Small intestine (tissue), 16 donors: Measurements from ENCODE around the gene RAC2. TPM values are rescaled to one million over a fixed set of nuclear protein-coding genes. Genes with fewer than 3 reads are reported as not detected.

Experiments used
- DNase-seq, 2 donors: peaks; one replicate each; pipeline versions ENCODE4 v3.0.0 to v3.0.0-alpha.2; 2013
- FAIRE-seq: peaks from 2 replicates; lab custom pipeline; 2012; peaks lifted over from hg19 to GRCh38; lab: Jason Lieb, UNC
- H3K27ac ChIP-seq, 3 donors: one replicate each; pipeline ENCODE4 v1.5.1; 2013; ENCODE audit warnings: low read length in 2 of 3, mild to moderate bottlenecking in 2 of 3, control low read depth in 1 of 3, inconsistent platforms in 1 of 3, low read depth in 1 of 3, moderate library complexity in 1 of 3
- H3K27me3 ChIP-seq, 3 donors: one replicate each; pipeline ENCODE4 v1.6.1; 2013; ENCODE audit warnings: low read length in 3 of 3, inconsistent platforms in 1 of 3; ENCODE audit not compliant: control insufficient read depth in 3 of 3, insufficient read depth in 3 of 3
- H3K36me3 ChIP-seq, 3 donors: one replicate each; pipeline ENCODE4 v1.6.1; 2013; ENCODE audit warnings: low read length in 3 of 3, inconsistent platforms in 1 of 3, low read depth in 1 of 3, mild to moderate bottlenecking in 1 of 3, moderate library complexity in 1 of 3; ENCODE audit not compliant: control insufficient read depth in 3 of 3, insufficient read depth in 2 of 3
- H3K4me1 ChIP-seq, 3 donors: one replicate each; pipeline ENCODE4 v1.6.1; 2013; ENCODE audit warnings: low read length in 2 of 3, inconsistent platforms in 1 of 3, low read depth in 1 of 3, mild to moderate bottlenecking in 1 of 3, moderate library complexity in 1 of 3; ENCODE audit not compliant: control insufficient read depth in 3 of 3, insufficient read depth in 2 of 3
- H3K4me3 ChIP-seq, 3 donors: one replicate each; pipeline ENCODE4 v1.5.1; 2013; ENCODE audit warnings: low read length in 3 of 3, control low read depth in 1 of 3, inconsistent platforms in 1 of 3, low read depth in 1 of 3, mild to moderate bottlenecking in 1 of 3, moderate library complexity in 1 of 3
- H3K9me3 ChIP-seq, 2 donors: one replicate each; pipeline ENCODE4 v1.6.1; 2013; ENCODE audit warnings: low read depth in 1 of 2, low read length in 1 of 2; ENCODE audit not compliant: control insufficient read depth in 2 of 2, insufficient read depth in 1 of 2
- WGBS, 3 donors: extraction: QIAGEN DNeasy Blood & Tissue Kit; methylation state at CpG; one replicate each; pipeline ENCODE4 v1.1.7; 2013; 5-methylcytosine and 5-hydroxymethylcytosine counted together
- long read RNA-seq, 10 donors: transcript quantifications; one replicate each; lab custom pipeline, GENCODE V29; 2026
- polyA plus RNA-seq, 4 donors: library from polyadenylated mRNA; stranded (reverse) in 3 of 4; unstranded in 1 of 4; fragments of 200-250 nt in 3 of 4; fragments of 120-200 nt in 1 of 4; gene quantifications; one replicate each; pipeline versions ENCODE4 v1.2.1 to v1.2.3, GENCODE V29; 2013
- donor health status: healthy with polysubstance abuse.
- donor health status: control.
- donor health status: control.
- donor health status: Bipolar disorder and iron deficiency.
- donor health status: healthy.

Gene RAC2
- polyA plus RNA-seq = 10 to 100 TPM; 12.1 to 41.1 (median 24.8) TPM
- long read RNA-seq, donor 1, transcript RAC2-201 (7 exons, 1,482 nt) = major isoform, 18 of 19 reads
- long read RNA-seq, donor 1, partial matches to known transcripts = 0 of 19 reads
- long read RNA-seq, donor 1, other reads (novel, unspliced or antisense) = 0 of 19 reads
- long read RNA-seq, donor 2, partial matches to known transcripts = 0 of 2 reads
- long read RNA-seq, donor 2, other reads (novel, unspliced or antisense) = 0 of 2 reads
- long read RNA-seq, donor 3, transcript RAC2-201 (7 exons, 1,482 nt) = major isoform, 8 of 9 reads
- long read RNA-seq, donor 3, partial matches to known transcripts = 0 of 9 reads
- long read RNA-seq, donor 3, other reads (novel, unspliced or antisense) = 0 of 9 reads
- long read RNA-seq, donor 4 = 0 reads
- long read RNA-seq, donor 5, partial matches to known transcripts = 0 of 4 reads
- long read RNA-seq, donor 5, other reads (novel, unspliced or antisense) = 0 of 4 reads
- long read RNA-seq, donor 6, partial matches to known transcripts = 0 of 4 reads
- long read RNA-seq, donor 6, other reads (novel, unspliced or antisense) = 0 of 4 reads
- long read RNA-seq, donor 7, partial matches to known transcripts = 0 of 2 reads
- long read RNA-seq, donor 7, other reads (novel, unspliced or antisense) = 0 of 2 reads
- long read RNA-seq, donor 8 = 0 reads
- long read RNA-seq, donor 9, partial matches to known transcripts = 0 of 4 reads
- long read RNA-seq, donor 9, other reads (novel, unspliced or antisense) = 0 of 4 reads
- long read RNA-seq, donor 10, transcript RAC2-201 (7 exons, 1,482 nt) = major isoform, 5 of 5 reads
- long read RNA-seq, donor 10, partial matches to known transcripts = 0 of 5 reads
- long read RNA-seq, donor 10, other reads (novel, unspliced or antisense) = 0 of 5 reads

GRCh38 chr22:37244114-37244921 lies at the start of gene RAC2:
RAC2 (minus strand) TSS chr22:37244269; CDS start chr22:37244148, 121 bp downstream.
- H3K9me3 ChIP-seq = no peaks in the 10 kb centered on the region
- DNase-seq (peak; percentile 70 to 78), FAIRE-seq (no peak)
- H3K27ac ChIP-seq = peak within 1 kb of the TSS; percentile 23 to 73 (median 59)
- 8 to 10% (median 9%) methylated on average over 23 of the region's 23 CpGs for WGBS, 3 donors
- peaks cover 0 to 5% (median 4%) of the 10 kb centered on the region in 3 donors for H3K4me1 ChIP-seq
- peaks cover 0 to 14% (median 0%) of the 10 kb centered on the region in 3 donors for H3K36me3 ChIP-seq
- H3K27me3 ChIP-seq = no peaks in the 10 kb centered on the region
- H3K4me3 ChIP-seq = peak within 1 kb of the TSS; percentile 42 to 60 (median 55)

DNA sequence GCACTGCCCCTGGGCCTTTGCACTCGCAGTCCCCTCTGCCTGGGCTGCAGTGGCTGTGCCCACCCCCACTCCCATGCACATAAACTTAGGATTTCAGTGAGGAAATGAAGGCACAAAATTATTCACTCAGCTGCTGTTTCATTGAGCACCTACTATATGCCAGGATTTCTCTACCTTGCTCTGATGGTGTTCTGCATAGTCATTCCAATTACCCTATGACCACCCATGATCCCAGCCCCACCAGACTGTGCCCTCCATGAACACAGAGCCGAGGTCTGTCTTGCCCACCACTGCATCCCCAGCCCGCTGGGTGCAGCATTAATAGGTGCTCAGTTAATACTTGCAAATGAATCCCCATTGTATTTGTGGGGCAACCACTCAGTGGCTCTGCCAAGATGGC lies 49.1 kb upstream of the RAC2 start:
- no peak for DNase-seq
- Histone ChIP-seq H3K4me1 (no peaks in the 10 kb centered on the region), H3K27me3 (no peaks in the 10 kb centered on the region), H3K4me3 (no peak overlapping the region), H3K36me3 (no peaks in the 10 kb centered on the region), H3K27ac (no peak overlapping the region), H3K9me3 (peaks cover 0 to 5% of the 10 kb centered on the region in 2 donors)
- WGBS, 3 donors = 71 to 92% (median 84%) methylated on average over 3 of the region's 3 CpGs
- no peak for FAIRE-seq

DNA sequence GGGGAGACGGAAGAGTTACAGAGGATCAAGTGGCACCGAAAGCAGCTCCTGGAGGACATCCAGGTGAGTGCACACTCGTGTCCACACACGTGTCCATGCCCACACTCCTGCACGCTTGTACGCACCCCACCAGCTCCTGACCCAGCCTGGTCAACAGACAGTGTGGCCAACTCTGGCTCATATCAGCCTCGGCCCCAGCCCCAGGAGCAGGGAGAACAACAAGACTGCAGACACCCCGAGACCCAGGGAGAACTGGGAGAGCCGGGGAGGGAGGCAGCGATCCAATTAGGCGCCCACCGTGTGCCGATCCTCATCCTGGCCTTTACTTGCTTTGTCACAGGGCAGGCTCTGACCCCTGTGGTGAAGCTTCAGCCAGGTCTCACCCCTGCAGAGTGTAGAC lies 48.6 kb upstream of the RAC2 start:
- Histone ChIP-seq H3K27ac (no peak overlapping the region), H3K4me1 (no peaks in the 10 kb centered on the region), H3K9me3 (peaks cover 0 to 5% of the 10 kb centered on the region in 2 donors), H3K4me3 (no peak overlapping the region), H3K36me3 (no peaks in the 10 kb centered on the region), H3K27me3 (peaks cover 0 to under 1% (median 0%) of the 10 kb centered on the region in 3 donors)
- DNase-seq (no peak), FAIRE-seq (no peak)
- 71 to 83% (median 77%) methylated on average over 12 to 13 of the region's 13 CpGs for WGBS, 3 donors

DNA sequence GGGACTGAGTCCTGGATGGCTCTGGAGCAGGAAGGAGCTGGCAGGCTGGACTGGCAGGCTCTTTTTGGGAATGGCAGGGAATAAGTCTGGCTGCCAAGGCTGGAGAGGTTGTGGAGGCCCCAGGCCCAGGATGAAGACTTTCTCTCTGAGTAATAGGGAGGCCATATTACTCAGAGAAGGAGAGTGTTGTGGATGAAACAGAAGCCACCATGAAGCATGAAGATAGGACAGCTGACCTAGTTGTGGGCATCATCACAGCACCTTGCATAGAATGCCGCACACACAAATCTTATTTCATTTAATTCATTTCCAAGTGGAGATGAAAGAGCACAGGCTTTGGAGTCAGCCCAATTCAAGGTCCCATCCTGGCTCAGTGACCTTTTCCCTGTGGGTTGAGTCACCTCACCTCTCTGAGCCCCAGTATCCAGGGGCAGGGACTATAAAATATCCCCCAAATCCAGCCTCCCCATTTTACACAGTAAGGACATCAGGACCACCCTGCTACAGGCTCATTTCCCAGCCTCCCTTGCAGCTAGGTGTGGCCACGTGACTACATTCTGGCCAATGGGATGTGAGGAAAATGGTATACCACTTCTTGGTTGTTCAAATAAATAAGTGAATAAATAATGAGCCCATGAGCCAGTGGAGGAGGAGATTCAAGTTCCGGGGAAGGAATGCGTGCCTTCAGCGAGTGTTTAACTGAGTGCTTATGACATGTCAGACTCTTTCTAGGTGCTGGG lies 47.7 kb upstream of the RAC2 start:
- FAIRE-seq = no peak

DNA sequence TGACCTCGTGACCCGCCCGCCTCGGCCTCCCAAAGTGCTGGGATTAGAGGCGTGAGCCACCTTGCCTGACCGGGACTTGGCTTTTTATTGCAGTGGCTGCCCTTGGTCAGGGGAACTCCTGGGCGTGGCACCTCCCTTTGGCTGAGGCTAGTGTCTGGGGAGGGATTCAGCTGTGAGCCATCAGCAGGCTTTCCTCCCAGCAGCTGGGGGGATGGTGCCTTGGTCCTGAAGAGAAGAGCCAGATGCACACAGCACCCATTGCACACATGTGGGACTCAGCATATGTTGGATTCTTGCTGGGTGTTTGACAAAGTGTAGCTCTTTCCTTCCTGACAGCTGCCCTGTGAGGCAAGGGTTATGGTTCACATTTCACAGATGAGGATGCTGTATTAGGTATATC lies 46.7 kb upstream of the RAC2 start:
- H3K9me3 ChIP-seq = peaks cover 0 to 5% of the 10 kb centered on the region in 2 donors
- WGBS, 3 donors = 35 to 54% (median 49%) methylated on average over 7 of the region's 7 CpGs
- no peak for FAIRE-seq
- no peaks in the 10 kb centered on the region for H3K36me3 ChIP-seq
- H3K27ac ChIP-seq = no peak overlapping the region
- DNase-seq = no peak
- H3K4me3 ChIP-seq = no peak overlapping the region
- no peaks in the 10 kb centered on the region for H3K4me1 ChIP-seq
- peaks cover 0 to 6% (median 0%) of the 10 kb centered on the region in 3 donors for H3K27me3 ChIP-seq

More for the DNA sequence above, 47.7 kb upstream of the RAC2 start:
- no peak for DNase-seq
- H3K4me3 ChIP-seq = no peak overlapping the region
- H3K4me1 ChIP-seq = no peaks in the 10 kb centered on the region
- 88 to 94% (median 94%) methylated on average over 5 of the region's 5 CpGs for WGBS, 3 donors
- H3K36me3 ChIP-seq = no peaks in the 10 kb centered on the region
- H3K27me3 ChIP-seq = peaks cover 0 to 6% (median 0%) of the 10 kb centered on the region in 3 donors
- H3K9me3 ChIP-seq = peaks cover 0 to 5% of the 10 kb centered on the region in 2 donors
- no peak overlapping the region for H3K27ac ChIP-seq

DNA sequence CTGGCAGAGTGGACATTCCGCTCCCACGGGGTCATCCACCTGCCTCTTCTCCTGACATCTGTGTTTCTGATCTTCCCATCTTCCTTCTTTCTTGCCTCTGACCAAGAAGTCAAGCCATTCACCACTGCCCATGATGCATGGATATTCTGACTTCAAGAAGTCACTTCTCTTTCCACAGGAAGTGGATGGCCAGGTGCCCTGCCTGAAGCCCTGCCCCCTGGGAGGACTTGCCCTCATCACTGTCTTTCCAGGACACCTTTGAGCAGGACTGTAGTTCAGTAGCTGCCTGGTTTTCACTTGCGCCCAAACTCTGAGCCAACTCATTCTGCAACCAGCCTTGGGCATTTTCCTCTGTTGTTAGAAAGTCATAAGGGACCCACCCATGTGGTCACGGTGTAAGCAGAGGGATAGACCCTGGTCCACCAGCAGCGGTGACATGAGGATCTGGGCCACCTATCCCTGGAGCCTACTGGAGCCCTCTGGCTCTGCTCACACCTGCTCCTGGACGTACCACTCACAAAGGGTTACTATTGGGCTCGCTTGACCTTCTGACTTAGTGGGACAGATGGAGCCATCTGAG lies 45.2 kb upstream of the RAC2 start:
- FAIRE-seq (no peak), DNase-seq (no peak)
- Histone ChIP-seq H3K27ac (no peak overlapping the region), H3K4me1 (no peaks in the 10 kb centered on the region), H3K9me3 (peaks cover 0 to 5% of the 10 kb centered on the region in 2 donors), H3K4me3 (no peak overlapping the region), H3K36me3 (no peaks in the 10 kb centered on the region), H3K27me3 (peaks cover 0 to 6% (median 0%) of the 10 kb centered on the region in 3 donors)
- 85 to 89% (median 86%) methylated on average over 7 of the region's 7 CpGs for WGBS, 3 donors

DNA sequence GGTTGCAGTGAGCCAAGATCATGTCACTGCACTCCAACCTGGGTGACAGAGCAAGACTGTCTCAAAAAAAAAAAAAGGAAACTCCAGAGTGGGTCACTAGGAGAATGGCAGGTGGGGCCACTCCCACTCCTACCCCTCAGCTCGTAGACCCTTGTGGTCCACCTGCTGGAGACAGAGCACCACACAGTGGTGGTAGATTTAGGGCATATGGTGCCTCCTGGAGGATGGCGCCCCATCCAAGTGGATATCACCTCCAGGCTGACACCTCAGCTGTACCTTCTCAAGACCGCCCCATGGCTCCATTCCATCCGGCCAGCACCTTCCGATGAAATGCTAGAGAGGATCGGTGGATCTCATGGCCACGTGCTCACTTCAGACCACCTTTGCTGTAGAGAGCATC lies 44.5 kb upstream of the RAC2 start:
- DNase-seq (no peak), FAIRE-seq (no peak)
- H3K27me3 ChIP-seq = peaks cover 0 to 6% (median 0%) of the 10 kb centered on the region in 3 donors
- H3K4me1 ChIP-seq = no peaks in the 10 kb centered on the region
- 85 to 91% (median 89%) methylated on average over 7 of the region's 7 CpGs for WGBS, 3 donors
- peaks cover 0 to 5% of the 10 kb centered on the region in 2 donors for H3K9me3 ChIP-seq
- no peak overlapping the region for H3K27ac ChIP-seq
- no peaks in the 10 kb centered on the region for H3K36me3 ChIP-seq
- H3K4me3 ChIP-seq = no peak overlapping the region
